Sigmoid colon (tissue), 7 donors: ENCODE results near the gene SULF2. TPM values are rescaled to one million over a fixed set of nuclear protein-coding genes. Genes with fewer than 3 reads are reported as not detected.

Experiments used
- DNase-seq: peaks from one replicate; pipeline ENCODE4 v3.0.0-alpha.2; 2019
- H3K27ac ChIP-seq, 4 donors: fragments of 200-600 bp; sonication (generic); one replicate each; pipeline ENCODE4 v1.5.1; 2016 to 2019; ENCODE audit warnings: mild to moderate bottlenecking in 1 of 4
- H3K27me3 ChIP-seq, 3 donors: fragments of 200-600 bp; sonication (generic); one replicate each; pipeline ENCODE4 v1.5.1; 2019; ENCODE audit warnings: mild to moderate bottlenecking in 1 of 3
- H3K36me3 ChIP-seq, 4 donors: fragments of 200-600 bp; sonication (generic); one replicate each; pipeline ENCODE4 v1.5.1; 2016 to 2019
- H3K4me1 ChIP-seq, 4 donors: fragments of 200-600 bp; sonication (generic); one replicate each; pipeline ENCODE4 v1.5.1; 2017 to 2019
- H3K4me3 ChIP-seq, 4 donors: fragments of 200-600 bp; sonication (generic); one replicate each; pipeline ENCODE4 v1.5.1; 2017 to 2019; ENCODE audit warnings: mild to moderate bottlenecking in 2 of 4, moderate library complexity in 1 of 4
- H3K9me3 ChIP-seq, 4 donors: fragments of 200-600 bp in 3 of 4; sonication (generic) in 3 of 4; one replicate each; pipeline versions ENCODE4 v1.5.1 to v1.6.1; 2013 to 2019
- EP300 ChIP-seq, 4 donors: sonication (generic); formaldehyde crosslinking; IDR thresholded peaks; one replicate each; pipeline ENCODE4 v1.6.1; 2017; ENCODE audit warnings: antibody characterized with exemption in 4 of 4
- POLR2A ChIP-seq, 2 donors: fragments of 450-650 bp; IDR thresholded peaks; one replicate each; pipeline ENCODE4 v1.6.1; 2016; ENCODE audit warnings: antibody characterized with exemption in 2 of 2, mild to moderate bottlenecking in 2 of 2, moderate library complexity in 2 of 2
- POLR2AphosphoS5 ChIP-seq, 4 donors: sonication (generic); formaldehyde crosslinking; IDR thresholded peaks; one replicate each; pipeline ENCODE4 v1.6.1; 2017; ENCODE audit warnings: antibody characterized with exemption in 4 of 4
- WGBS, 2 donors: extraction: QIAGEN DNeasy Blood & Tissue Kit; methylation state at CpG; one replicate each; pipeline ENCODE4 v1.1.7; 2013; 5-methylcytosine and 5-hydroxymethylcytosine counted together
- intact Hi-C: fragments of 100-400 bp; cut with DNase I; formaldehyde crosslinking; loops from one replicate; pipeline ENCODE4 v1.15.1; 2023
- polyA plus RNA-seq, 3 donors: library from polyadenylated mRNA; stranded (reverse); fragments of 200-250 nt; gene quantifications; one replicate each; pipeline ENCODE4 v1.2.3, GENCODE V29; 2013
- total RNA-seq, 4 donors: library from RNA; depleted of rRNA; stranded (reverse); fragments of >200 nt; gene quantifications; one replicate each; pipeline ENCODE4 v1.1.0, GENCODE V29; 2016
- TF ChIP-seq, protein P1 (sequence below), 4 experiments: fragments of 450-650 bp in 3 of 4; fragments of 200-600 bp in 1 of 4; IDR thresholded peaks; one replicate each; pipeline ENCODE4 v1.5.1; 2016 to 2019; ENCODE audit warnings: antibody characterized with exemption in 4 of 4, mild to moderate bottlenecking in 3 of 4, moderate library complexity in 2 of 4
- donor health status: healthy with polysubstance abuse.
- donor health status: Bipolar disorder and iron deficiency.
- donor health status: healthy.

The SULF2 gene
- total and polyA plus RNA-seq, 7 donors: 14.6 to 70.1 (median 28.2) TPM

DNA sequence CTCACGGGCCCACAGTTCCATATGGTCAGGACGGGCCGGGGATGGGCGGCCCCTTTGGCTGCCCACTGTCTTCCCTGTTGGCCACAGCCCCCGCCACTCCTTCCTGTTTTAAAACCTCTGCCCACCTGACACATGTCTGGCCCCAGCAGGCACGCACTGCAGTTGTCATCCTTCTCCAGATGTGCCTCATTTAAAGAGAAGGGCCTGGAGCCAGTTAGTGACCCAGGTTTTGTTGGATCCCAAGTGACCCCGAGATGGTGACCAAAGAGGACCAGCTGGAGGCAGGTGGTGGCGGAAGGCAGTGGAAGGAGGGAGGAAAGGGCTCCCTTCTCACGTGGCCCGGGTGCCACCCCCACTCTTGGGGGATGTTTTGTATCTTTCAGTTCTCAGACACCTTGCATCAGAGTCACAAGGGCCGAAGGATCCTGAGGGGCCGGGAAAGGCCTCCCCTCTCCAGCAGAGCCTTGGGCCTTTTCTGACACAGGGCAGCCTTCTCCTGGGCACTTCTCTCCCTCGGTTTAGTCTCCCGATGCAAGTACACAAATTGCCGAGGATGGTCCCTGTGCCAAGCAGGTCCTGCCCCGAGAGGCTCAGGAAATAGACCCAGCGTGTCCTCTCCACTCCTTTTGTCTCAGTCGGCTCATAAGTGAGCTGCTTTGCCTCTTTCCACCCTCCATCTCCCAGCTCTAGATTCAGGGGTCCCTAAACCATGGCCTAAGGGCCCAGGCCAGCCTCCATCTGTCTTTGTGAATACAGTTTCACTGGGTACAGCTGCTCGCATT lies 117.6 kb downstream of the SULF2 start:
- Histone ChIP-seq H3K36me3 (peaks cover 0 to 23% (median 0%) of the 10 kb centered on the region in 4 donors), H3K9me3 (no peaks in the 10 kb centered on the region), H3K27me3 (no peaks in the 10 kb centered on the region), H3K4me3 (no peak overlapping the region), H3K27ac (no peak overlapping the region), H3K4me1 (peaks cover 0 to 9% (median 5%) of the 10 kb centered on the region in 4 donors)
- intact Hi-C loops: no loop called here
- no peak for TF ChIP-seq POLR2A (IDR thresholded peaks at IDR 0.05)
- no peak for TF ChIP-seq EP300 (IDR thresholded peaks at IDR 0.05)
- TF ChIP-seq POLR2AphosphoS5 (IDR thresholded peaks at IDR 0.05): no peak
- TF ChIP-seq, protein P1, sequence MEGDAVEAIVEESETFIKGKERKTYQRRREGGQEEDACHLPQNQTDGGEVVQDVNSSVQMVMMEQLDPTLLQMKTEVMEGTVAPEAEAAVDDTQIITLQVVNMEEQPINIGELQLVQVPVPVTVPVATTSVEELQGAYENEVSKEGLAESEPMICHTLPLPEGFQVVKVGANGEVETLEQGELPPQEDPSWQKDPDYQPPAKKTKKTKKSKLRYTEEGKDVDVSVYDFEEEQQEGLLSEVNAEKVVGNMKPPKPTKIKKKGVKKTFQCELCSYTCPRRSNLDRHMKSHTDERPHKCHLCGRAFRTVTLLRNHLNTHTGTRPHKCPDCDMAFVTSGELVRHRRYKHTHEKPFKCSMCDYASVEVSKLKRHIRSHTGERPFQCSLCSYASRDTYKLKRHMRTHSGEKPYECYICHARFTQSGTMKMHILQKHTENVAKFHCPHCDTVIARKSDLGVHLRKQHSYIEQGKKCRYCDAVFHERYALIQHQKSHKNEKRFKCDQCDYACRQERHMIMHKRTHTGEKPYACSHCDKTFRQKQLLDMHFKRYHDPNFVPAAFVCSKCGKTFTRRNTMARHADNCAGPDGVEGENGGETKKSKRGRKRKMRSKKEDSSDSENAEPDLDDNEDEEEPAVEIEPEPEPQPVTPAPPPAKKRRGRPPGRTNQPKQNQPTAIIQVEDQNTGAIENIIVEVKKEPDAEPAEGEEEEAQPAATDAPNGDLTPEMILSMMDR (IDR thresholded peaks at IDR 0.05): no peak
- DNase-seq: no peak
- 67 to 81% methylated on average over 19 of the region's 19 CpGs for WGBS, 2 donors

DNA sequence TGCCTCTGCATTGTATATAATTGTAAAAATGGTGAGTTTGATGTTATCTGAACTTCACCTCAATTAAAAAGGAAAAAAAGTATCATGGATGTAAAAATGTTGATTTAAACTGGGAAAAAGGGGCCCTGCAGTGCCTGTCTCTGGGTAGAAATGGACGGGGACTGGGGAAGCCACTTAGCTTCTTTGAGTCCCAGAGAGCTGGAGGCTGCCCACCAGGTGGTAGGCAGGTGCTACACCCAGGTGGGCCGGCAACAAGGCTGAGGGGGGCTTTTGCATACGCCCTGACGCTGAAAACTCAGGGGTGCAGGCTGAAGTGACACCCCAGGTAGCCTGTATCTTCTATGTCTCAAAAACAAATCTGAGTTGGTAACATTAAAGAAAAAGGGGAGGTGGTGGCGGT lies 118.2 kb downstream of the SULF2 start:
- Histone ChIP-seq H3K4me1 (peaks cover 0 to 9% (median 5%) of the 10 kb centered on the region in 4 donors), H3K27ac (no peak overlapping the region), H3K4me3 (no peak overlapping the region), H3K36me3 (peaks cover 0 to 29% (median under 1%) of the 10 kb centered on the region in 4 donors), H3K9me3 (no peaks in the 10 kb centered on the region), H3K27me3 (no peaks in the 10 kb centered on the region)
- 90 to 94% methylated on average over 5 of the region's 5 CpGs for WGBS, 2 donors
- DNase-seq: no peak
- intact Hi-C loops: no loop called here
- TF ChIP-seq, protein P1 (IDR thresholded peaks at IDR 0.05): no peak
- TF ChIP-seq EP300 (IDR thresholded peaks at IDR 0.05): no peak
- no peak for TF ChIP-seq POLR2AphosphoS5 (IDR thresholded peaks at IDR 0.05)
- no peak for TF ChIP-seq POLR2A (IDR thresholded peaks at IDR 0.05)

DNA sequence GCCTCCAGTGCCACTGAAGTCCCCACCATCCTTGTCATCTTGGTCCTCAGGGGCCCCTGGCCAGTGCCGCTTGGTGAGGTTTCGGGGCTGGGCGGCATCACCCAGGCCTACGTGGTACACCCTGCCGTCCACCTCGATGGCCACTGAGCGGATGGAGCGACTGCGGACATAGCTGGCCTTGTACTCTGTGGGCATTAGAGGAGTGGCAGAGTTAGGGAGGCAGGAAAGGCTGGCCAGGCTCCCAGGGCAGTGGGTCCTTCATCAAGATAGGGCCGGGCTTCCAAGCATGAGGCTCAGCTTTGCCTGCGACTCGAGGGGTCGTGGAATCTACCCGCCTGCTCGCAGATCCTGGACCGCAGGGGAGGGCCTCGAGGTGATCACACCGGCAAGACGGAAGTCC lies 119.0 kb downstream of the SULF2 start:
- peaks cover 0 to 35% (median 6%) of the 10 kb centered on the region in 4 donors for H3K36me3 ChIP-seq
- DNase-seq: no peak
- H3K9me3 ChIP-seq: no peaks in the 10 kb centered on the region
- H3K27me3 ChIP-seq: no peaks in the 10 kb centered on the region
- peaks cover 0 to 9% (median 5%) of the 10 kb centered on the region in 4 donors for H3K4me1 ChIP-seq
- intact Hi-C loops: no loop called here
- no peak overlapping the region for H3K4me3 ChIP-seq
- 96 to 97% methylated on average over 19 of the region's 19 CpGs for WGBS, 2 donors
- no peak overlapping the region for H3K27ac ChIP-seq
- TF ChIP-seq POLR2AphosphoS5 (IDR thresholded peaks at IDR 0.05) (no peak), POLR2A (IDR thresholded peaks at IDR 0.05) (no peak), EP300 (IDR thresholded peaks at IDR 0.05) (no peak)
- TF ChIP-seq, protein P1 (IDR thresholded peaks at IDR 0.05): no peak

DNA sequence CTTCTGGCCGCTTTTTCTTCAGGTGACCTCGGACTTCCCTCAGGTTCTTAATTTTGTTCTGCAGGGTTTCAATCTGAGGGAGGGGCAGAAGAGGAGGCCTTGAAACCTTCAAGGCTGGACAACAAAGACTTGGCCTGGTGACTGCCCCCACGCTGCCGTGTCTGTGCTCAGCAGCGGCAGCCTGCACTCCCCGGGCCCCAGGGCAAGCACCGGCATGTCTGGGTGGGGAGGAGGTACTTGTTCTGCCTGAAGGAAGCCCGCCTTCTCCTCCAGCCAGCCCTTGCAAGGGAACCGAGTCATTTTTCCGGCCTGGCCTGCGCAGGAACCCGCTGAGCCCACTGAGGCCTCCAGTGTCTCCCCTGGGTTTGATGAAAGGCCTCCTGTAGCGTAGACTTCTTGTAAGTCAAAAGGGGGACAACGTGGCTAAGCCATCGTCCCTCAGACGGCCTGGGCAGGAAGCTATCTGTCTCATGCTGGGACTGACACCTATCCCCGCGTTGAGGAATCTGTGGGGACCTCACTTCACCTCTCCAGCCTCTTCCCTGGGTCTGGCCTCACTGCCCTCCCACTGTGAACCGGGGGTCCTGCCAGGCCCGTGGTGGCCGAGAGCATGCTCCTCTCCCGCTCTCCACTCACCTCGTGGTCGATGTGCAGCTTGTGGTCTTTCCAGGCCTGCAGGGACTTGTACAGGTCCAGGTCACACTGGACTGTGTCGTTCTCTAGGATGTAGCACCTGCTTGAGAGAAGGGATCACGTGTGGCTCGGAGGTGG lies 119.9 kb downstream of the SULF2 start:
- Histone ChIP-seq H3K27ac (no peak overlapping the region), H3K9me3 (no peaks in the 10 kb centered on the region), H3K4me1 (peaks cover 0 to 9% (median 5%) of the 10 kb centered on the region in 4 donors), H3K36me3 (peaks cover 0 to 41% (median 9%) of the 10 kb centered on the region in 4 donors), H3K4me3 (no peak overlapping the region), H3K27me3 (no peaks in the 10 kb centered on the region)
- no peak for DNase-seq
- TF ChIP-seq EP300 (IDR thresholded peaks at IDR 0.05): no peak
- TF ChIP-seq, protein P1 (IDR thresholded peaks at IDR 0.05): no peak
- no peak for TF ChIP-seq POLR2AphosphoS5 (IDR thresholded peaks at IDR 0.05)
- TF ChIP-seq POLR2A (IDR thresholded peaks at IDR 0.05): no peak
- intact Hi-C loops: no loop called here
- WGBS, 2 donors: 92 to 93% methylated on average over 27 of the region's 27 CpGs
